GM12801 (cell line): Measurements from ENCODE around the gene GLTPD2.

Source experiments
- TF ChIP-seq, protein P1 (sequence below): IDR thresholded peaks from one replicate; pipeline ENCODE4 v1.5.1; 2011; ENCODE audit warnings: control low read depth; ENCODE audit not compliant: insufficient read length; ENCODE audit errors: extremely low read depth

The GLTPD2 gene

DNA sequence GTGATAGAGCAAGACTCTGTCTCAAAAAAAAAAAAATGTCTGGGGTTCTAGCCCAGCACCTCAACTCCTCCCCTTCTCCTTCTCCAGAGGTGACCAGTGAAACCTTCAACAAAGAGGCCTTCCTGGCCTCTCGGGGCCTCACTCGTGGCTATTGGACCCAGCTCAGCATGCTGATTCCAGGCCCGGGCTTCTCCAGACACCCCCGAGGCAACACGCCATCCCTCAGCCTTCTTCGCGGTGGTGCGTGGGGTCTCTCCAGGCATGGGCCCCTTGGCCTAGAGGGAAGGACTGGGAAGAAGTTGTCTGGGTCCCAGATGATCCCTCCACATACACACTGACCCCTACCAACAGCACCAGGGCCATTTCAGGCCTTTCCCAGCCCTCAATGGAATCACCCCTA, 45.5 kb upstream of the GLTPD2 start:
- TF ChIP-seq, protein P1, sequence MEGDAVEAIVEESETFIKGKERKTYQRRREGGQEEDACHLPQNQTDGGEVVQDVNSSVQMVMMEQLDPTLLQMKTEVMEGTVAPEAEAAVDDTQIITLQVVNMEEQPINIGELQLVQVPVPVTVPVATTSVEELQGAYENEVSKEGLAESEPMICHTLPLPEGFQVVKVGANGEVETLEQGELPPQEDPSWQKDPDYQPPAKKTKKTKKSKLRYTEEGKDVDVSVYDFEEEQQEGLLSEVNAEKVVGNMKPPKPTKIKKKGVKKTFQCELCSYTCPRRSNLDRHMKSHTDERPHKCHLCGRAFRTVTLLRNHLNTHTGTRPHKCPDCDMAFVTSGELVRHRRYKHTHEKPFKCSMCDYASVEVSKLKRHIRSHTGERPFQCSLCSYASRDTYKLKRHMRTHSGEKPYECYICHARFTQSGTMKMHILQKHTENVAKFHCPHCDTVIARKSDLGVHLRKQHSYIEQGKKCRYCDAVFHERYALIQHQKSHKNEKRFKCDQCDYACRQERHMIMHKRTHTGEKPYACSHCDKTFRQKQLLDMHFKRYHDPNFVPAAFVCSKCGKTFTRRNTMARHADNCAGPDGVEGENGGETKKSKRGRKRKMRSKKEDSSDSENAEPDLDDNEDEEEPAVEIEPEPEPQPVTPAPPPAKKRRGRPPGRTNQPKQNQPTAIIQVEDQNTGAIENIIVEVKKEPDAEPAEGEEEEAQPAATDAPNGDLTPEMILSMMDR, result no peak

DNA sequence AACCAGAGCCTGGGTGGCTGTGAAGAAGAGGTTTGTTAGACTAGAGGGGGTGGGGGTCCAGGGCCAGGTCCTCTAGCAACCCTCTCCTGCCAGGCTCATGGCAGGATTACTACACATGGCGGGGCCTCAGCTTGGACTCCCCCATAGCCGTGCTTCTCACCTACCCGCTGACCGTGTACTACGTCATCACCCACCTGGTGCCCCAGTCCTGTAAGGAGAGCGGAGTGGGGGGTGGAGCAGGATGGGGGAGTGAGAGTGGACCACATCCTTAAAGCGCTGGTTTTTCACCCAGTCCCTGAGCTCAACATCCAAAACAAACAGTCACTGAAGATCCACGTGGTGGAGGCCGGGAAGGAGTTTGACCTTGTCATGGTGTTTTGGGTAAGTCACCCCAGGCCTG, 44.9 kb upstream of the GLTPD2 start:
- TF ChIP-seq, protein P1, result no peak

DNA sequence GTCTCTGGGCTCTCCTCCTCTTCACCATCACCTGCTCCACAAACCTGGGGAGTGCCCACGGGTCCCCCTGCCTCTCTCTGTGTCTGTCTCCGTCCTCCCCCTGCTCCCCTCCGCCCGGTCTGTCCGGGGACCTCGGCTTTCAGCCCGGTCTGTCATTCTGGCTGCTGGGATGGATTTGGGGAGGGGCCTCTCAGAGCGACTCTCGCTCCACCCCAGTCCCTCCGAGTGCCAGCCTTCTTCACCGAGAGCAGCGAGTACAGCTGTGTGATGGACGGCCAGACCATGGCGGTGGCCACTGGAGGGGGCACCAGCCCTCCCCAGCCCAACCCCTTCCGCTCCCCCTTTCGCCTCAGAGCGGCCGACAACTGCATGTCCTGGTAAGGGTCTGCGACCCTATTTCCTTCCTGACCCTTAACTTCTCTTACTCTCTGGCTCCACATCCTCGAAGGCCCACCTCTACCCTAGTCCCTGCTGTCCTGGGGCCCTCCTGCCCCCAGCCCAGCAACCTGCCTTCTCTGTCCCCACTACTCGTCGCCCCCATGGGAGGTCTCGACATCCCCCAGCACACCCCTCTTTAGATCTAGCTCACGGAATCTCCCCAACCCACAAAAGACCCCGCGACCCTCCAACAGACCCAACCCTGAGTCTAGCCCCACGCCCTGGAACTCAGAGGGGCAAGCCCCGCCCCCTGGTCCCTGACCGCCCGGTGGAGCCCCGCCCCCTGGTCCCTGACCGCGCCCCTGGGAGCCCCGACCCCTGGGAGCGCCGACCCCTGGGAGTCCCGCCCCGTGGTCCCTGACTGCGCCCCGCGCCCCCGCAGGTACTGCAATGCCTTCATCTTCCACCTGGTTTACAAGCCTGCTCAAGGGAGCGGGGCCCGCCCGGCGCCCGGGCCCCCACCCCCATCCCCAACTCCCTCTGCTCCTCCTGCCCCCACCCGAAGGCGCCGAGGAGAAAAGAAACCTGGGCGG, 43.5 kb upstream of the GLTPD2 start:
- TF ChIP-seq, protein P1, result no peak

DNA sequence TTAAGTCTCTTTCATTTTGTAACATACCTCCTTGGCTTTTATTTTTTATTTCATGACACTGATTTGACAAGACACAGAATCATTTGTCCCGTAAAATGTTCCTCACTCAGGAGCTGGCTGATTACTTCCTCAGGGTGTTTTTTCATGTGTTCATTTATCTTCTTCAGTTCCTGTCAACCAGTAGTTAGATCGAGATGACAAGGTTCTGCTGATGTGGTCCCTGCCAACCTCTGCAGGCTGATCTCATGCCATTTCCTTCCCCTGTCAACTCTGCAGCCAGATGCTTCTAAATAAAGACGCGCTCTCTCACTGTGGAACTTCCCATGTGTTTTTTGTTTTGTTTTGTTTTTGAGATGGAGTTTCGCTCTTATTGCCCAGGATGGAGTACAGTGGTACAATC, 40.9 kb upstream of the GLTPD2 start:
- TF ChIP-seq, protein P1, result no peak

DNA sequence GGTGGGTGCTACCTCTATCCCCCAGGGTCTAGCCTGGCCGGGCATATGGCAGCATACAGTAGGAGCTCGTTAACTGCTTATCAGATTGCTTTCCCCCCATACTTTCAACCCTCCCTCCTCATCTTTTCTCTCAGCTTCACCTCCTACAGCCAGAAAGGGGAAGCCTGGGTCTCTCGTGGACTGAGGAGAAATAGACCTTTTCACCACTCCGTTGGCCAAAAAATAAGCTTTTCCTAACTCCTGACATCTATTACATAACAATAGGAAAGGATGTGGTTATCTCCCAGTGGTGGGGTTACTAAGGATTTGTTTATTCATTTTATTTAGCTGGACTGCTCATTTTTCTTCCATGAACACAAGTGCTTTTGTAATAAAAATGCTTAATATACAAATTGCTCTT, 40.1 kb upstream of the GLTPD2 start:
- TF ChIP-seq, protein P1, result no peak

DNA sequence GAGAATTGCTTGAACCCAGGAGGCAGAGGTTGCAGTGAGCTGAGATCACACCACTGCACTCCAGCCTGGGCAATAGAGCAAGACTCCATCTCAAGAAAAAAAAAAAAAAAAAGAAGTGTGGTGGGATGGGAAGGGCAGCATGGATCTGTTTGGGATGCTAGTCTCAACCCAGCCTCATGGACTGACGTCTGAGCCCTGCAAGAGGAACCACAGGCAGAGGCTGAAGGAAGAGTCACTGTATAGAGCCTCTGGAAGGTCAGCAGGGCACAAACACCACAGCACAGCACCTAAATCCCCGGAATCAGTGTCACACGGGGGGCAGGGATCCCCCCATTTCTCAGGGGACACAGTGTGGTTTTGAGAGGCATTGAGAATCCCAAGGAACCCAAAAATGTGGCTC, 38.2 kb upstream of the GLTPD2 start:
- TF ChIP-seq, protein P1, result no peak

DNA sequence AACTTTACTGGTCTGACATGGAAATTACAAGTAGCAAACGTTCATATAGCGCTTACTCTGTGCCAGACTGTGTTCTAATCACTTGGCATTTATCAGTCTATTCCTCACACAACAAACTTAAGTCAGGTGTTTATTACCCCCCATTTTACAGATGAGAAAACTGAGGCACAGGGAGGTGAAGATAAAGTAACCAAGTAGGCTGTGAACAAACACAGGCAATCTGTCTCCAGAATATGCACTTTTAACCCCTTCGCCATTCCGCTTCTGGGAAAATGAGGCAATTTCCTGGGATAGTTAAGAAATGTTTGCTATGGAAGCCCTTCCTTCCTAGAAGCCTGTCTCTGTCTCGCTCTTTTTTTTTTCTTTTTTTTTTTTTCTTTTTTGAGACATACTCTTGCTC, 36.8 kb upstream of the GLTPD2 start:
- TF ChIP-seq, protein P1, result no peak
